K562 treated with DMSO at 1 percent for 12 hours (cell line): ENCODE measurements around the gene PIP5K1A. TPM values are rescaled to one million over a fixed set of nuclear protein-coding genes. Genes with fewer than 3 reads are reported as not detected.

Source experiments
- total RNA-seq: library from RNA; unstranded; fragments of 300-600 nt; gene quantifications from 2 replicates; pipeline ENCODE4 v1.2.3, GENCODE V29; 2022; ENCODE audit not compliant: insufficient read depth

Gene PIP5K1A
- 8.2 and 26.4 TPM in 2 replicates for total RNA-seq

GRCh38 chr1:151198254-151199127, at the start of gene PIP5K1A:
Gene PIP5K1A (plus strand): TSS chr1:151198552. CDS start chr1:151198997, 445 bp downstream.

GRCh38 chr1:151156515-151156819, 41.9 kb upstream of the PIP5K1A start, which contains the start of gene TNFAIP8L2:
Gene TNFAIP8L2 (plus strand): TSS chr1:151156649. CDS start chr1:151158698, 2,049 bp downstream.

GRCh38 chr1:151165738-151166504, 32.4 kb upstream of the PIP5K1A start, which contains the start of the genes LYSMD1 and SCNM1:
Gene LYSMD1 (minus strand): TSS chr1:151165902. CDS start chr1:151165258, 644 bp downstream.
Gene SCNM1 (plus strand): TSS chr1:151166144. CDS start chr1:151166153, 9 bp downstream.

GRCh38 chr1:151175863-151176262, 22.5 kb upstream of the PIP5K1A start, which contains the start of gene TMOD4:
Gene TMOD4 (minus strand): TSS chr1:151175981. CDS start chr1:151174875, 1,106 bp downstream.

GRCh38 chr1:151189637-151190445, 8.5 kb upstream of the PIP5K1A start, which contains the start of gene VPS72:
Gene VPS72 (minus strand): TSS chr1:151190197. CDS start chr1:151190121, 76 bp downstream.

GRCh38 chr1:151254217-151255213, 56.2 kb downstream of the PIP5K1A start, which contains the start of gene PSMD4:
Gene PSMD4 (plus strand): TSS chr1:151254734. CDS start chr1:151254783, 49 bp downstream.

GRCh38 chr1:151281969-151282882, 83.9 kb downstream of the PIP5K1A start, which contains the start of gene ZNF687:
Gene ZNF687 (plus strand): TSS chr1:151282299. CDS start chr1:151286292, 3,993 bp downstream.

Other genes with a start within 250 kb of the PIP5K1A start
- 129 and 225 TPM in 2 replicates for gene CERS2, start 223.7 kb upstream of the PIP5K1A start, total RNA-seq
- 1.9 and 9.1 TPM in 2 replicates for gene ANXA9, start 216.3 kb upstream of the PIP5K1A start, total RNA-seq
- gene MINDY1, start 191.7 kb upstream of the PIP5K1A start, total RNA-seq, result 5.7 and 18.8 TPM in 2 replicates
- gene PRUNE1, start 190.1 kb upstream of the PIP5K1A start, total RNA-seq, result 12.8 and 32.1 TPM in 2 replicates
- gene BNIPL, start 162.0 kb upstream of the PIP5K1A start, total RNA-seq, result 1.4 and 3.2 TPM in 2 replicates
- 2.7 and 4.8 TPM in 2 replicates for gene C1orf56, start 150.8 kb upstream of the PIP5K1A start, total RNA-seq
- 30.9 and 78.5 TPM in 2 replicates for gene CDC42SE1, start 138.9 kb upstream of the PIP5K1A start, total RNA-seq
- 5.1 and 9.4 TPM in 2 replicates for gene MLLT11, start 138.2 kb upstream of the PIP5K1A start, total RNA-seq
- gene GABPB2, start 127.8 kb upstream of the PIP5K1A start, total RNA-seq, result 0.97 and 7.5 TPM in 2 replicates
- 5.3 and 7.6 TPM in 2 replicates for gene SEMA6C, start 51.9 kb upstream of the PIP5K1A start, total RNA-seq
- gene TNFAIP8L2, start 41.9 kb upstream of the PIP5K1A start, total RNA-seq, result not detected in 2 replicates
- gene LYSMD1, start 32.6 kb upstream of the PIP5K1A start, total RNA-seq, result 2.3 and 4.8 TPM in 2 replicates
- gene SCNM1, start 32.4 kb upstream of the PIP5K1A start, total RNA-seq, result 56.7 and 62.1 TPM in 2 replicates
- gene TMOD4, start 22.6 kb upstream of the PIP5K1A start, total RNA-seq, result not detected in 2 replicates
- 74.3 and 74.9 TPM in 2 replicates for gene VPS72, start 8.4 kb upstream of the PIP5K1A start, total RNA-seq
- gene PSMD4, start 56.2 kb downstream of the PIP5K1A start, total RNA-seq, result 300 and 354 TPM in 2 replicates
- gene ZNF687, start 83.7 kb downstream of the PIP5K1A start, total RNA-seq, result 19.6 and 35.6 TPM in 2 replicates
- 44.3 and 56.9 TPM in 2 replicates for gene PI4KB, start 128.9 kb downstream of the PIP5K1A start, total RNA-seq
- gene RFX5, start 148.7 kb downstream of the PIP5K1A start, total RNA-seq, result 8.3 and 21.0 TPM in 2 replicates
- 44.0 and 45.5 TPM in 2 replicates for gene SELENBP1, start 174.2 kb downstream of the PIP5K1A start, total RNA-seq
- gene PSMB4, start 201.0 kb downstream of the PIP5K1A start, total RNA-seq, result 499 and 556 TPM in 2 replicates